B cell (primary cell): Measurements from ENCODE around the gene ZNF581. TPM values are rescaled to one million over a fixed set of nuclear protein-coding genes. Genes with fewer than 3 reads are reported as not detected.

Source experiments
- ATAC-seq: fragments of 200-7000 bp; cut with Tn5 transposase; one replicate; pipeline ENCODE4 v1.10.0; 2021; ENCODE audit warnings: low read depth, mild to moderate bottlenecking, moderate number of reproducible peaks, moderate library complexity
- CTCF ChIA-PET: fragments of 350-600 bp; sonication (Branson Sonifier 250); formaldehyde crosslinking; loops from one replicate; lab custom pipeline; 2021; ENCODE audit warnings: antibody characterized with exemption, inconsistent platforms; lab: Charles Lee
- POLR2A ChIA-PET: fragments of 350-600 bp; sonication (Branson Sonifier 250); formaldehyde crosslinking; loops from one replicate; lab custom pipeline; 2021; ENCODE audit warnings: antibody characterized with exemption; lab: Charles Lee
- DNase-seq: peaks from one replicate; pipeline ENCODE4 v3.0.0; 2013
- H2AFZ ChIP-seq: 2 replicates; pipeline ENCODE4 v1.6.1; 2012; ENCODE audit warnings: mild to moderate bottlenecking, low read depth, low read length; ENCODE audit not compliant: insufficient read depth, poor library complexity, severe bottlenecking
- H3K27ac ChIP-seq, 2 donors: 1 replicate in 1 of 2; 2 replicates in 1 of 2; pipeline ENCODE4 v1.5.1; 2012 to 2013; ENCODE audit warnings: low read length in 2 of 2, mild to moderate bottlenecking in 2 of 2, moderate library complexity in 1 of 2
- H3K27me3 ChIP-seq, 4 experiments: fragments of 200-600 bp in 1 of 4; sonication (generic) in 1 of 4; replicated peaks in 1 of 4; 1 replicate in 2 of 4; 2 replicates in 2 of 4; pipeline versions ENCODE4 v1.6.1 to v1.7.0; 2013 to 2016; ENCODE audit warnings: low read length in 3 of 4, mild to moderate bottlenecking in 2 of 4, mixed read lengths in 1 of 4, moderate library complexity in 1 of 4; ENCODE audit not compliant: insufficient read depth in 4 of 4, control insufficient read depth in 3 of 4; ENCODE audit errors: control extremely low read depth in 1 of 4
- H3K36me3 ChIP-seq, 2 experiments: replicated peaks in 1 of 2; 1 replicate in 1 of 2; 2 replicates in 1 of 2; pipeline versions ENCODE4 v1.6.1 to v1.7.1; 2013; ENCODE audit warnings: low read length in 1 of 2; ENCODE audit not compliant: insufficient read depth in 2 of 2, control insufficient read depth in 1 of 2; ENCODE audit errors: control extremely low read depth in 1 of 2, extremely low read depth in 1 of 2
- H3K4me1 ChIP-seq, 2 donors: fragments of 200-600 bp in 1 of 2; sonication (generic) in 1 of 2; 1 replicate in 1 of 2; 2 replicates in 1 of 2; pipeline versions ENCODE4 v1.5.1 to v1.6.1; 2013 to 2017; ENCODE audit warnings: low read length in 2 of 2; ENCODE audit not compliant: control insufficient read depth in 2 of 2, insufficient read depth in 2 of 2
- H3K4me2 ChIP-seq: replicated peaks from 2 replicates; pipeline ENCODE3; 2012; ENCODE audit warnings: mild to moderate bottlenecking, low read depth, low read length; ENCODE audit not compliant: poor library complexity, severe bottlenecking
- H3K4me3 ChIP-seq, 5 experiments: fragments of 200-600 bp in 1 of 5; sonication (generic) in 1 of 5; 1 replicate in 3 of 5; 2 replicates in 2 of 5; pipeline versions ENCODE4 v1.5.1 to v1.7.0; 2011 to 2016; ENCODE audit warnings: low read length in 4 of 5, mild to moderate bottlenecking in 4 of 5, low read depth in 2 of 5, control low read depth in 1 of 5, moderate library complexity in 1 of 5; ENCODE audit not compliant: insufficient read depth in 1 of 5; ENCODE audit errors: control extremely low read depth in 1 of 5, extremely low read depth in 1 of 5
- H3K79me2 ChIP-seq: fragments of 200-600 bp; sonication (generic); one replicate; pipeline ENCODE4 v1.6.0; 2016; ENCODE audit warnings: low read length; ENCODE audit not compliant: control insufficient read depth, insufficient read depth
- H3K9ac ChIP-seq: fragments of 200-600 bp; sonication (generic); 2 replicates; pipeline ENCODE4 v1.6.1; 2017; ENCODE audit warnings: mild to moderate bottlenecking, low read length, moderate library complexity
- H3K9me3 ChIP-seq, 3 donors: one replicate each; pipeline versions ENCODE4 v1.6.1 to v1.7.1; 2013; ENCODE audit warnings: low read length in 2 of 3; ENCODE audit not compliant: control insufficient read depth in 2 of 3, insufficient read depth in 1 of 3; ENCODE audit errors: control extremely low read depth in 1 of 3
- H4K20me1 ChIP-seq: 2 replicates; pipeline ENCODE4 v1.6.0; 2012; ENCODE audit warnings: mild to moderate bottlenecking, low read length; ENCODE audit not compliant: insufficient read depth, control insufficient read depth, poor library complexity, severe bottlenecking
- H3K27ac Mint-ChIP-seq: one replicate; pipeline ENCODE4 v1.8.0; 2021; ENCODE audit warnings: mixed read lengths
- H3K27me3 Mint-ChIP-seq: one replicate; pipeline ENCODE4 v1.8.0; 2021; ENCODE audit warnings: mixed read lengths
- H3K4me1 Mint-ChIP-seq: one replicate; pipeline ENCODE4 v1.8.0; 2021; ENCODE audit warnings: mixed read lengths
- H3K4me3 Mint-ChIP-seq: one replicate; pipeline ENCODE4 v1.8.0; 2021; ENCODE audit warnings: mixed read lengths
- H3K9me3 Mint-ChIP-seq: one replicate; pipeline ENCODE4 v1.8.0; 2022; ENCODE audit warnings: mixed read lengths; ENCODE audit not compliant: insufficient read depth
- EZH2 ChIP-seq: IDR thresholded peaks from 2 replicates; pipeline ENCODE4 v1.6.1; 2012; ENCODE audit warnings: borderline replicate concordance, low read depth, mild to moderate bottlenecking, moderate library complexity, low read length; ENCODE audit not compliant: insufficient read depth, poor library complexity, severe bottlenecking
- WGBS: methylation state at CpG from one replicate; pipeline ENCODE4 v1.1.5; 2013; ENCODE audit warnings: missing lambda C conversion rate; ENCODE audit not compliant: insufficient coverage; 5-methylcytosine and 5-hydroxymethylcytosine counted together
- intact Hi-C: fragments of 100-400 bp; cut with micrococcal nuclease; formaldehyde crosslinking; loops from one replicate; pipeline ENCODE4 v1.10.0; 2022
- polyA plus RNA-seq: library from polyadenylated mRNA; depleted of rRNA; stranded (reverse); fragments of >200 nt; gene quantifications from 2 replicates; pipeline ENCODE4 v1.2.3, GENCODE V29; 2012
- total RNA-seq, 2 donors: library from RNA; stranded (reverse); fragments of 120-200 nt in 1 of 2; gene quantifications; 1 replicate in 1 of 2; 2 replicates in 1 of 2; pipeline versions ENCODE4 v1.2.3 to v1.2.4, GENCODE V29; 2013 to 2022
- TF ChIP-seq, protein P1 (sequence below): fragments of 200-600 bp; IDR thresholded peaks from one replicate; pipeline ENCODE4 v1.8.0; 2022; ENCODE audit warnings: antibody characterized with exemption, mild to moderate bottlenecking

ZNF581 gene
- total and polyA plus RNA-seq, 2 donors (not counting 1 experiment from before 2014, with no cell fraction given), result 48.2 to 51.3 TPM

DNA sequence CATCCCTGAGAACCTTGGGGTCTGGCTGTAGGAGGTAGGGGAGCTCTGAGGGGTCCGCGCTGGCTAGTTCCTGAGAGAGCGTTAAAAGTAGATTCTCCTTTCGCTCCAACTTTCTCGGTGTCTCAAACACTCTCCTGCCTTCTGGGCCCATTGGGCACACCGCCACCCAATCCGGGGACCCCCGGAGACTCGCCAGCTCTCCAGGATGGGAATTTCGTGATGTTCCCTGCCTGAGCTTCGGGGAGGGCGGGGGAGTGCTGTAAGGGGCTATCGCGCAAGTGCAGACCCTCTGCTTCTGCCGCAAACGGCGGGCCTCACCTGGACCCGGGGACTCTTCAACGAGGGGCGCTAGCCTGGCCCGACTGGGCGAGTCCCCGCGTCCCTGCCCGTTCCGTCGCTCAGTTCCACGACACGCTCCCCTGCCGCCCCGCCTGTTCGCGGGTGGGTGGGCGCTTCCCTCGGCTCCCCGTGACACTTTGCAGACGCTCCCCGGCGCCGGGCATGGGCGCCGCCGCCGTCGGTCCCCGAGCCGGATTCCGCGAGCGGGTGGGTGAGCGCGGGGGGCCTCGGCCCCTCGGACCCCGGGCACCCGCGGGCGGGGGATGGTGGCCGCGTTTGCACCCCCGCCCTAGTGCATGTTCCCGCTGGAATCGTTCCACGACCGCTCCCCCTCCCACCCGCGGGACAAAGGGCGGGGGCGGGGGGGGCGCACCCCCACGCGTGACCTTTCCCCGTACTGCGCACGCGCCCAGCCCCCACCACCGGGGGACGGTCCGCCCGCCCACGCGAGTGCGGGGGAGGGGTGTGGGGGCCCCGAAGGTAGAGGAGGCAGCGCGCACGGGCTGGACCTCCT, 4.5 kb downstream of the ZNF581 start, which contains the start of gene CCDC106:
CCDC106 (plus strand) TSS at position 481 of the 853 bp plus-strand sequence. CDS start 835 bp downstream, outside the sequence.
- ChIA-PET POLR2A (interaction anchor here (0.5 to 2.2 kb wide), 10 partner anchors 8 to 1200 kb away, joined by 3 to 55 read pairs (median 6); partner anchors contain the start of genes FIZ1, ISOC2, ZNF784 and ZNF865), CTCF (interaction anchor here (0.7 to 7.2 kb wide), 10 partner anchors 13 to 264 kb away, joined by 3 to 131 read pairs (median 4); partner anchors contain the start of genes TMEM238 and ZNF865)
- Histone ChIP-seq H3K9ac (peak within 1 kb of the TSS; percentile 85), H3K4me2 (peak within 1 kb of the TSS; percentile 86), H3K79me2 (peaks cover 47% of the 10 kb centered on the region), H3K4me1 (peaks cover 38 to 53% of the 10 kb centered on the region in 2 donors), H3K4me3 (peak within 1 kb of the TSS; percentile 79 to 96 (median 90)), H3K27me3 (no peaks in the 10 kb centered on the region), H3K9me3 (no peaks in the 10 kb centered on the region), H4K20me1 (peaks cover 21% of the 10 kb centered on the region), H2AFZ (peak within 1 kb of the TSS; percentile 84), H3K27ac (peak within 1 kb of the TSS; percentile 79 to 90), H3K36me3 (peaks cover 0 to 38% of the 10 kb centered on the region in 2 experiments)
- under 1% methylated on average over 75 of the region's 87 CpGs for WGBS
- ATAC-seq (peak; percentile 36), DNase-seq (peak; percentile 86)
- peak within 1 kb of the TSS; percentile 92 for H3K27ac Mint-ChIP-seq
- intact Hi-C loops, result no loop called here
- H3K4me1 Mint-ChIP-seq, result peaks cover 60% of the 10 kb centered on the region
- TF ChIP-seq EZH2, result no peak
- TF ChIP-seq, protein P1, sequence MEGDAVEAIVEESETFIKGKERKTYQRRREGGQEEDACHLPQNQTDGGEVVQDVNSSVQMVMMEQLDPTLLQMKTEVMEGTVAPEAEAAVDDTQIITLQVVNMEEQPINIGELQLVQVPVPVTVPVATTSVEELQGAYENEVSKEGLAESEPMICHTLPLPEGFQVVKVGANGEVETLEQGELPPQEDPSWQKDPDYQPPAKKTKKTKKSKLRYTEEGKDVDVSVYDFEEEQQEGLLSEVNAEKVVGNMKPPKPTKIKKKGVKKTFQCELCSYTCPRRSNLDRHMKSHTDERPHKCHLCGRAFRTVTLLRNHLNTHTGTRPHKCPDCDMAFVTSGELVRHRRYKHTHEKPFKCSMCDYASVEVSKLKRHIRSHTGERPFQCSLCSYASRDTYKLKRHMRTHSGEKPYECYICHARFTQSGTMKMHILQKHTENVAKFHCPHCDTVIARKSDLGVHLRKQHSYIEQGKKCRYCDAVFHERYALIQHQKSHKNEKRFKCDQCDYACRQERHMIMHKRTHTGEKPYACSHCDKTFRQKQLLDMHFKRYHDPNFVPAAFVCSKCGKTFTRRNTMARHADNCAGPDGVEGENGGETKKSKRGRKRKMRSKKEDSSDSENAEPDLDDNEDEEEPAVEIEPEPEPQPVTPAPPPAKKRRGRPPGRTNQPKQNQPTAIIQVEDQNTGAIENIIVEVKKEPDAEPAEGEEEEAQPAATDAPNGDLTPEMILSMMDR, result no peak
- no peaks in the 10 kb centered on the region for H3K9me3 Mint-ChIP-seq
- no peaks in the 10 kb centered on the region for H3K27me3 Mint-ChIP-seq
- H3K4me3 Mint-ChIP-seq, result peak within 1 kb of the TSS; percentile 97
